H1 (cell line): ENCODE results near the gene CHMP6.

Source experiments
- CREB1 ChIP-seq: IDR thresholded peaks from 2 replicates; pipeline ENCODE4 v1.6.1; 2012; ENCODE audit warnings: inconsistent platforms
- CTCF ChIP-seq, 3 experiments: IDR thresholded peaks; 1 replicate in 2 of 3; 2 replicates in 1 of 3; pipeline versions ENCODE4 v1.5.1 to v1.6.1; 2011; ENCODE audit warnings: low read length in 3 of 3, mild to moderate bottlenecking in 3 of 3, inconsistent platforms in 2 of 3, low read depth in 1 of 3, moderate library complexity in 1 of 3; ENCODE audit not compliant: insufficient read depth in 1 of 3; ENCODE audit errors: control extremely low read depth in 1 of 3
- USF2 ChIP-seq: IDR thresholded peaks from 2 replicates; pipeline ENCODE4 v1.6.1; 2011; ENCODE audit warnings: low read length, improper control_type of control experiment
- ZNF274 ChIP-seq: IDR thresholded peaks from 2 replicates; pipeline ENCODE4 v1.7.0; 2012; ENCODE audit warnings: low read length, borderline replicate concordance; ENCODE audit errors: extremely low read depth

- TF ChIP-seq ZNF274, result no peak
- no peak for TF ChIP-seq CREB1
- no peak for TF ChIP-seq CTCF (IDR thresholded peaks at IDR 0.05; ENCODE audit: control extremely low read depth in 1 of 3, insufficient read depth in 1 of 3, low read depth in 1 of 3, low read length in 3 of 3)
- no peak for TF ChIP-seq USF2
These were observed 45.2 kb upstream of the CHMP6 start for GRCh38 chr17:80946449-80946848.
